Adrenal gland (tissue), 5 donors: ENCODE measurements around the gene LHPP.

Experiments
- POLR2A ChIP-seq, 2 donors: fragments of 450-650 bp; IDR thresholded peaks; one replicate each; pipeline ENCODE4 v1.6.1; 2017; ENCODE audit warnings: antibody characterized with exemption in 2 of 2, mild to moderate bottlenecking in 2 of 2, moderate library complexity in 1 of 2
- TF ChIP-seq, protein P1 (sequence below), 6 experiments: fragments of 450-650 bp in 4 of 6; fragments of 200-600 bp in 2 of 6; sonication (generic) in 1 of 6; IDR thresholded peaks; 1 replicate in 5 of 6; 2 replicates in 1 of 6; pipeline versions ENCODE4 v1.5.1 to v1.8.0; 2016 to 2021; ENCODE audit warnings: antibody characterized with exemption in 6 of 6, mild to moderate bottlenecking in 2 of 6, moderate library complexity in 1 of 6
- donor health status: DM: no; HTN: no; CAD: no.

DNA sequence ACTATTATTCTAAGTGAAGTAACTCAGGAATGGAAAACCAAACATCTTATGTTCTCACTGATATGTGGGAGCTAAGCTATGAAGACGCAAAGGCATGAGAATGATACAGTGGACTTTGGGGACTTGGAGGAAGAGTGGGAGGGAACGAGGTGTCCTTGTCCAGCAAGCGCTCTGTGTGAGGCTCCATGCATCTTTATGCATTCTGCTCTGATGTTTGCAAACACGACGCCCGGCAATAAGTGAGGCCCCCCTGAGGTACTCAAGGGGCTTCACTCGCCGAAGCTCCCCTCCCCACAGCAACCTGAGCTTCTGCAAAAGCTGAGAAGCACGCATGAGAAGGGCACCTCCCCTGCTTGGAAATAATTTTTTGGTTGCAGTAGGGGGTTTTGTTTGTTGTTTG is 103.3 kb downstream of the LHPP start:
- TF ChIP-seq, protein P1, sequence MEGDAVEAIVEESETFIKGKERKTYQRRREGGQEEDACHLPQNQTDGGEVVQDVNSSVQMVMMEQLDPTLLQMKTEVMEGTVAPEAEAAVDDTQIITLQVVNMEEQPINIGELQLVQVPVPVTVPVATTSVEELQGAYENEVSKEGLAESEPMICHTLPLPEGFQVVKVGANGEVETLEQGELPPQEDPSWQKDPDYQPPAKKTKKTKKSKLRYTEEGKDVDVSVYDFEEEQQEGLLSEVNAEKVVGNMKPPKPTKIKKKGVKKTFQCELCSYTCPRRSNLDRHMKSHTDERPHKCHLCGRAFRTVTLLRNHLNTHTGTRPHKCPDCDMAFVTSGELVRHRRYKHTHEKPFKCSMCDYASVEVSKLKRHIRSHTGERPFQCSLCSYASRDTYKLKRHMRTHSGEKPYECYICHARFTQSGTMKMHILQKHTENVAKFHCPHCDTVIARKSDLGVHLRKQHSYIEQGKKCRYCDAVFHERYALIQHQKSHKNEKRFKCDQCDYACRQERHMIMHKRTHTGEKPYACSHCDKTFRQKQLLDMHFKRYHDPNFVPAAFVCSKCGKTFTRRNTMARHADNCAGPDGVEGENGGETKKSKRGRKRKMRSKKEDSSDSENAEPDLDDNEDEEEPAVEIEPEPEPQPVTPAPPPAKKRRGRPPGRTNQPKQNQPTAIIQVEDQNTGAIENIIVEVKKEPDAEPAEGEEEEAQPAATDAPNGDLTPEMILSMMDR (IDR thresholded peaks at IDR 0.05), result no peak
- no peak for TF ChIP-seq POLR2A (IDR thresholded peaks at IDR 0.05)
